Midbrain (tissue), 1 donor: Measurements from ENCODE around the gene ARFGEF2.
A peak's percentile ranks its signal among the peaks of the same experiment; 100 is the strongest.

Experiments
- DNase-seq: peaks from one replicate; lab custom pipeline; 2025; lab: John Stamatoyannopoulos, UW

Gene ARFGEF2

DNA sequence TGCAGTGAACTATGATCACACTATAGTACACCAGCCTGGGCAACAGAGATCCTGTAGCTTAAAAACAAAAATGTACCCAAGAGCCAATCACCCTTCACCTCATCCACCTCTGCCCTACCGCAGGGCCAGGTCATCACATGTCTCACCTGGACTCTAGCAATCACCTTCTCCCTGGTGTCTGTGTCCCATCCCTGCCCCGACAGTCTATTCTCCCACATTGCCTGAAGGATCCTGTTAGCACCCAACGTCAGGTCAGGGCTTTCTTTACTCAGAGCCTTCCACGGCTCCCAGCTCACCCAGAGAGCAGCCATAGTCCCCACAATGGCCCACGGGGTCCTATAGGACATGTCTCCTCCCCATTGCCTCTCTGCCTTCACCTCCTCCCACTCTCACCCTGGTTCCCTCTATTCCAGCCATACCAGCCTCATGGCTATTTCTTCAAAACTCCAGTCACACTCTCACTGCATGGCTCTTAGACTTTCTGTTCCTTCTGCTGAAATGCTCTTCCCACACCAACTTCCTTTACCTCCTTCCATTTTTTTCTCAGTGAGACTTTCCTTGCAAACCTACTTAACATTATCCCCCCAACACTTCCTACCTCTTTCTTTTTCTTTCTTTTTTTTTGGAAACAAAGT, 22.5 kb upstream of the ARFGEF2 start:
- DNase-seq, result peak; percentile 3

- no peak for DNase-seq
Measured at GRCh38 chr20:48899881-48900280, 21.6 kb upstream of the ARFGEF2 start.

- DNase-seq, result no peak
Measured at GRCh38 chr20:48901326-48901725, 20.2 kb upstream of the ARFGEF2 start.

GRCh38 chr20:48903705-48904104, 17.8 kb upstream of the ARFGEF2 start:
- no peak for DNase-seq

DNA sequence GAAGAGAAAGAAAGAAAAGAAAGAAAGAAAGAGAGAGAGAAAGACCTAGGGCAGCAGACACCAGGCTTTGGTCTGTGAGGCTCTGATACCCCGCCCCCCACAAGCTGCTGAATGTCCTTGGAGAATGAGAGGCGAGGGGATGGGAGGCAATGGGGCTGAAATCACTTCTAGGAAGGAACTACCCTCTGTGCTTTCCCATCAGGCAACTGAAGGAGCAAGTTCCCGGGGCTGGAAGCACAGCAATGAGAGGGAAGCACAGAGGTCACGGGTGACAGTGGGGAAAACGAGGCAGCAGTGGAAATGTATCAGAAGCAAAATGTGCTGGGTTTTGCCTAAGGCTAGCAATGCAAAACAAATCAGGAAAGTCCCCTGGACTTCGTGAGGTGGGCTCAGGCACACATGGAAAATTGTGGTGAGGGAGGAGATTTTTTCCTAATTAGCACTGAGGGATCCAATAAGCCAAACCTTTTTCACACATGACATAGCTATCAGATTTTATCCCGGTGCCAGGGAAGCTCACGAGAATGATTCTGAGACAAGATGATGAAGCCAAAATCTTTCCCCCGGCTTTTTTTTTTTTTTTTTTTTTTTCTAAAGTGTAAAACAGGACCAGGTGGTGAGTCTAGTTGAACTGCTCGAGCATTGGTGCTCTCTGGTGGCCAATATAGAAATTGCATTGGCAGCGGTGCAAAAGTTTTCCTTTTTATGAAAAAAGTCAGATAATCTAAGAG, 16.8 kb upstream of the ARFGEF2 start:
- DNase-seq, result peak; percentile 43

- DNase-seq, result no peak
Measured at GRCh38 chr20:48905297-48905647, 16.2 kb upstream of the ARFGEF2 start.

- DNase-seq, result no peak
Measured at GRCh38 chr20:48906221-48906877, 15.2 kb upstream of the ARFGEF2 start.

GRCh38 chr20:48908656-48909319, 12.7 kb upstream of the ARFGEF2 start:
- no peak for DNase-seq

- DNase-seq, result no peak
Measured at GRCh38 chr20:48909910-48910309, 11.6 kb upstream of the ARFGEF2 start.

DNA sequence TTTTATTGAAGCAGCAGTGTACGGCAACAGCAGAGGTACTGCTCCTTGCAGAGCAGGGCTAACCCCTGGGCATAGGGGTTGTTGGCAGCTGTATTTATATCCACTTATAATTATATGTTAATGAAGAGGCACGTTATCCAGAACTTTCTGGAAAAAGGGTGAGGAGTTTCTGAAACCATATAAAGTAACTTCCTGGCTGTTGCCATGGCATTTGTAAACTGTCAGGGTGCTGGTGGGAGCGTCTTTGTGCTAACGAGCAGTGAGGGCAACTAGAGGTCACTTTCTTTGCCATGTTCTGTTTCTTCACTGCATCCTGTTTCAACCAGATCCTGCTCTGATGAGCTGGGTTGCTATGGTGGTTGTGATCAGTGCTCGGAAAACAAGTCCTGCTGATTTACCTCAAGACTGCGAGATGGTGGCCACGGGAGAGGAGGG, 11.1 kb upstream of the ARFGEF2 start:
- no peak for DNase-seq

- DNase-seq, result no peak
Measured at GRCh38 chr20:48912065-48912464, 9.4 kb upstream of the ARFGEF2 start.

DNA sequence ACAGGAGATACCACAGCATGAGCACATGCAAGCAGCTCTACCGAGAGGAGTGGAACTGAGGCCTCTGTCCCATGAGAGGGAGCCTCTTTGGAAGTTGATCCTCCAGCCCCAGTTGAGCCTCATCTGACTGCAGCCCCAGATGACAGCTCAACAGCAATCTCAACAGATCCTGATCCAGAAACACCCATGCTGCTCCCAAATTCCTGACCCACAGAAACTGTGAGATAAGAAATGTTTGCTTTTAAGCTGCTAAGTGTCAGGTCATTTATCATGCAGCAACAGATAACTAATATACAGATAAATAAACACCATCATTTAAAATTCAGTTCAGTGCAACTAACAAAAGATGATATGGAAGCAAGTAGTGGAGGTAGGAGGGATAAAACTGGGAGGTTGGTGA, 4.8 kb upstream of the ARFGEF2 start:
- DNase-seq, result no peak

GRCh38 chr20:48919336-48919881, 2.1 kb upstream of the ARFGEF2 start:
- no peak for DNase-seq

DNA sequence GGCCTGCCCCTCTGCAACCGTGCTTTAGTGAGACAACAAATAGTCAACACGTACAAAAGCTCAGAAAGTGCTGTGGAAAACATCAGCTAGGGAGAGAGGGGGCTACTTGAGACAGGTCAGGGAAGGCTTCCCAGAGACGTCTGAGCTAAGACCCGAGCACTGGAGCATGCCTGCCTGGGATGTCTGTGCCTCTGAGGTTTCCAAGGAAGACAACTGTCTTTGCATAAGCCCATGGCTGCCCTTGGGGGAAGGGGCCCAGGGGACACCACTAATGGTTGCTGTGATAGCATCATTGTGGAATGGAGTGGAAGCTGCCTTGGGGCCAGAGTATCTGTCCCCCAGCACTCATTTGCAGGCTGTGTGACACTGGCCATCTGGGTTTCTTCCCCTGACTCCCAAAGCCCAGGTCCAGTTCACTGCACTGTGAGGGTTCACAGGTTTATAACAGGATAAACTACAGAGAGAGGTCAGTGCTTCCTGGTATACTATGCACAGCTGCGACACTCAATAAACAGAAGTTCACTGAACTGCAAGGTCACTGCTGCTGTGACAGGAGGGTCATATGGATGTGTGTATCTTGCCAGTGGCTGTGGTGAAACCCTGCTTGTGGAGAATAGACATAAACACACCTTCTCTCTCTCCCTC, 1.5 kb upstream of the ARFGEF2 start:
- DNase-seq, result no peak

- DNase-seq, result no peak
Measured at GRCh38 chr20:48920527-48921167, 864 bp upstream of the ARFGEF2 start.

- DNase-seq, result no peak
Measured at GRCh38 chr20:48921883-48922820, 641 bp downstream of the ARFGEF2 start.

DNA sequence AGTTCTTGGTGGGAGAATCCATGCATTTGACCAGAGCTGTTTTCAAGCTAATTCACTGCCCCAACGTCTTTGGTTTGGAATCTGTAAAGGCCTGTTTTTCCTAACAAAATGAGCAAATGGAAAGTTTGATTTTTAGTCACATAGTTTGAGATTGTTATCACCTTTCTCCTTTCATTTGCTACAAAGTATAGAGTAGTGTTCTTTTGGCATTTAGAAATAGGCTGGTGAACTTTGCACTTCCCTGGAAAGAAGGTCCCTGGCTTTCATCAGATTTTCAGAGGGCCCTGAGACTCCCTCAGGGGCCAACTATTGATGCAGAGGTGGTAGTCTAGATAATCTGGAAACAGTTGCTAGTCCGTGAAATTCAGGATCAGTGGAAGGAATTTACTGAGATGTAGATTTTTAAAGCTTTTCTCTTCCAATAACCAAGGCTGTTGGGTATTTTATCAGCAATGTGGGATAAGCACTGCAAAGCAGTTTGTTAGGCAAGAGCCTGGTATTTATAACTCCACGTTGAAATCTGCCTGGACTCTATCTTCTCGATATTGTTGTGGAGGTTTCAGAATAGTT, 1.7 kb downstream of the ARFGEF2 start:
- DNase-seq, result no peak

DNA sequence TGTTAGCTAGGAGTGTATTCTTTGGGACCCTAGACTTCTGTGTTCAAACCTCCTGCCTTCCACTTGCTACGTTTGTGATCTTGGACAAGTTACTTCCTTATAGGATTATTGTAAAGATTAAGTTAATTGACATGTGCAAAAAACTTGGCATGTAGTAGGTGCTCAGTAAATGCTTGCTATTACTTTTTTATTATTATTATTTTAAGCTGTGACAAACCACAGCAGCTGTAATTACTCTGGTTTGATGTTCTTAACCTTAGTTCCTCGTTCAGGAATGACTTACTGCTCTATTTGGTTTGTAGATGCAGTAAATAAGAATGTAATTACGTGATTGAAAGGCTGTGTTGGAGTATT, 3.2 kb downstream of the ARFGEF2 start:
- DNase-seq, result no peak

DNA sequence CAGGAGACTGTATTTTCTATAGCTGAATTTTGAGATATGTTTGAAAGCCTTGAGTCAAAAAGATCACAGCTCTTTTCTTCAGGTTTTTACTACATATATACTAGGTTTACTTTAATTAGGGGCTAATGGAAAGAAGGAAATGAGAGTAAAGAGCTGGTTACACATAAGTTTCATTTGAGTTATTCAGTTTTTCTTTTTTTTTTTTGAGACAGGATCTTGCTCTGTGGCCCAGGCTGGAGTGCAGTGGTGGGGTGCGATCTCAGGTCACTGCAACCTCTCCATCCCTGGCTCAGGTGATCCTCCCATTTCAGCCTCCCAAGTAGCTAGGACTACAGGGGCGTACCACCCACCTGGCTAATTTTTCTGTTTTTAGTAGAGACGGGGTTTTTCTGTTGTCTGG, 4.8 kb downstream of the ARFGEF2 start:
- no peak for DNase-seq

DNA sequence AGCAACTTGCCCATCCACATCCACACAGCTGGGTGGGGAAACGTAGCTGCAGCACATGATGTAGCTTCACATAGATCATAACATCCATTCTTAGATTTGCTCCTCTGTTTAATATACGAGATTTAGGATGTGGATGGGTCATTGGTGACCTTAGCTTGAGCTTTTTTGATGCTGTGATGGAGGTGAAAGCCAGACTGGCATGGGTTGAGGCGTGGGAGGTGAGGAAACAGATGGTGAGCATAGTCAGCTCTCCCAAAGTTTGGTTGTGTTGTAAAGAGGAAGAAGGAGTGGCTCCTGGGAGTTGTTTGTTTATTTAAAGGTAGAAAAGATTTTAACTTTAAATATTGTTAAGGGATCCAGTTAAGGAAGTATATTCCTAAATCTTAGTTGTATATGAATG, 5.3 kb downstream of the ARFGEF2 start:
- DNase-seq, result no peak
